Ascending aorta (tissue), 2 donors: ENCODE data around the gene SRM. TPM values are rescaled to one million over a fixed set of nuclear protein-coding genes. Genes with fewer than 3 reads are reported as not detected.
"Not testable (repeated sequence)": the region's sequence is repeated elsewhere in the genome, so short reads cannot be mapped to it uniquely, and the experiment has no call there.

Source experiments
- DNase-seq, 2 donors: peaks; one replicate each; pipeline ENCODE4 v3.0.0-alpha.2; 2019; ENCODE audit warnings: low spot score in 2 of 2
- H3K27ac ChIP-seq, 2 donors: fragments of 200-600 bp; sonication (generic); one replicate each; pipeline ENCODE4 v1.5.1; 2016 to 2017; ENCODE audit warnings: mild to moderate bottlenecking in 1 of 2
- H3K27me3 ChIP-seq: fragments of 200-600 bp; sonication (generic); one replicate; pipeline ENCODE4 v1.5.1; 2017
- H3K36me3 ChIP-seq, 2 donors: fragments of 200-600 bp; sonication (generic); one replicate each; pipeline ENCODE4 v1.5.1; 2016
- H3K4me1 ChIP-seq, 2 donors: fragments of 200-600 bp; sonication (generic); one replicate each; pipeline ENCODE4 v1.5.1; 2016 to 2017; ENCODE audit warnings: mild to moderate bottlenecking in 1 of 2
- H3K4me3 ChIP-seq, 2 donors: fragments of 200-600 bp; sonication (generic); one replicate each; pipeline ENCODE4 v1.5.1; 2016 to 2017; ENCODE audit warnings: mild to moderate bottlenecking in 1 of 2
- H3K9me3 ChIP-seq, 2 donors: fragments of 200-600 bp; sonication (generic); one replicate each; pipeline ENCODE4 v1.5.1; 2016
- CTCF ChIP-seq, 3 experiments: fragments of 200-600 bp in 2 of 3; fragments of 450-650 bp in 1 of 3; sonication (generic) in 2 of 3; IDR thresholded peaks; one replicate each; pipeline ENCODE4 v1.5.1; 2016 to 2019; ENCODE audit warnings: antibody characterized with exemption in 3 of 3, mild to moderate bottlenecking in 1 of 3, moderate library complexity in 1 of 3
- intact Hi-C: fragments of 100-400 bp; cut with DNase I; formaldehyde crosslinking; loops from one replicate; pipeline ENCODE4 v1.15.1; 2023
- total RNA-seq: library from RNA; depleted of rRNA; stranded (reverse); fragments of >200 nt; gene quantifications from one replicate; pipeline ENCODE4 v1.1.0, GENCODE V29; 2016

Gene SRM
- total RNA-seq, 1 donor from 2014 or later = 175 TPM

- intact Hi-C loops = loop anchor here (10.0 kb wide), 1 partner anchor 67 kb away; no protein-coding TSS in a partner anchor
- DNase-seq = peak in 1 of 2 donors; percentile 58
- no peak for TF ChIP-seq CTCF (IDR thresholded peaks at IDR 0.05)
Measured at GRCh38 chr1:11101347-11101746, 41.5 kb upstream of the SRM start.

GRCh38 chr1:11100806-11101205 lies 41.0 kb upstream of the SRM start:
- Histone ChIP-seq H3K36me3 (peaks cover 15 to 22% of the 10 kb centered on the region in 2 donors), H3K4me1 (peaks cover 0 to 14% of the 10 kb centered on the region in 2 donors)
- not testable (repeated sequence) for H3K27ac ChIP-seq, H3K4me3 ChIP-seq, H3K27me3 ChIP-seq, H3K9me3 ChIP-seq
- DNase-seq = peak in 1 of 2 donors; percentile 35
- intact Hi-C loops = loop anchor here (10.0 kb wide), 1 partner anchor 66 kb away; no protein-coding TSS in a partner anchor

More at GRCh38 chr1:11101347-11101746, 41.5 kb upstream of the SRM start:
- H3K4me1 ChIP-seq = peaks cover 0 to 14% of the 10 kb centered on the region in 2 donors
- no peak overlapping the region for H3K27ac ChIP-seq
- H3K9me3 ChIP-seq = no peaks in the 10 kb centered on the region
- no peaks in the 10 kb centered on the region for H3K27me3 ChIP-seq
- H3K4me3 ChIP-seq = no peak overlapping the region
- H3K36me3 ChIP-seq = peaks cover 15 to 22% of the 10 kb centered on the region in 2 donors

GRCh38 chr1:11100149-11100493 lies 40.3 kb upstream of the SRM start:
- H3K9me3 ChIP-seq = no peaks in the 10 kb centered on the region
- H3K27ac ChIP-seq = peak overlapping the region; percentile 50 to 80
- peaks cover 0 to 14% of the 10 kb centered on the region in 2 donors for H3K4me1 ChIP-seq
- no peaks in the 10 kb centered on the region for H3K27me3 ChIP-seq
- intact Hi-C loops = loop anchor here (10.0 kb wide), 1 partner anchor 65 kb away; no protein-coding TSS in a partner anchor
- peaks cover 22 to 25% of the 10 kb centered on the region in 2 donors for H3K36me3 ChIP-seq
- TF ChIP-seq CTCF (IDR thresholded peaks at IDR 0.05) = no peak
- DNase-seq = peak in 1 of 2 donors; percentile 60
- H3K4me3 ChIP-seq = peak overlapping the region; percentile 85 to 89

- DNase-seq = peak; percentile 54 to 96
- Histone ChIP-seq H3K36me3 (peaks cover 28 to 31% of the 10 kb centered on the region in 2 donors), H3K4me1 (peaks cover 0 to 14% of the 10 kb centered on the region in 2 donors), H3K9me3 (no peaks in the 10 kb centered on the region), H3K27me3 (no peaks in the 10 kb centered on the region), H3K27ac (peak within 1 kb of the TSS; percentile 50 to 80), H3K4me3 (peak within 1 kb of the TSS; percentile 85 to 89)
- no peak for TF ChIP-seq CTCF (IDR thresholded peaks at IDR 0.05)
- intact Hi-C loops = loop anchor here (1.0 to 10.0 kb wide), 4 partner anchors 39 to 174 kb away; partner anchors contain the start of genes MTOR, SRM and UBIAD1
Measured at GRCh38 chr1:11099310-11100148, 39.7 kb upstream of the SRM start, which contains the start of gene EXOSC10. Gene EXOSC10 (minus strand): TSS chr1:11099869. CDS start chr1:11099831, 38 bp downstream.

GRCh38 chr1:11098931-11099309 lies 39.1 kb upstream of the SRM start:
- peak overlapping the region; percentile 85 to 89 for H3K4me3 ChIP-seq
- intact Hi-C loops = loop anchor here (1.0 to 2.0 kb wide), 3 partner anchors 39 to 174 kb away; partner anchors contain the start of genes MTOR, SRM and UBIAD1
- H3K27ac ChIP-seq = peak overlapping the region in 1 of 2 donors; percentile 80
- H3K4me1 ChIP-seq = peaks cover 0 to 14% of the 10 kb centered on the region in 2 donors
- no peaks in the 10 kb centered on the region for H3K9me3 ChIP-seq
- no peak for DNase-seq
- no peaks in the 10 kb centered on the region for H3K27me3 ChIP-seq
- TF ChIP-seq CTCF (IDR thresholded peaks at IDR 0.05) = no peak
- peaks cover 34 to 37% of the 10 kb centered on the region in 2 donors for H3K36me3 ChIP-seq

GRCh38 chr1:11083784-11084183 lies 24.0 kb upstream of the SRM start:
- H3K4me3 ChIP-seq, DNase-seq, H3K4me1 ChIP-seq, H3K9me3 ChIP-seq, intact Hi-C loops, H3K27me3 ChIP-seq, H3K27ac ChIP-seq: not testable (repeated sequence)
- peaks cover 60 to 66% of the 10 kb centered on the region in 2 donors for H3K36me3 ChIP-seq
